GM23248 (cell line): ENCODE measurements around the gene MAP3K5.

ENCODE experiments used
- EZH2 ChIP-seq: fragments of 200-600 bp; sonication (generic); IDR thresholded peaks from 2 replicates; pipeline ENCODE4 v1.6.1; 2018; ENCODE audit warnings: antibody characterized with exemption, mild to moderate bottlenecking; ENCODE audit not compliant: insufficient read depth, poor library complexity, severe bottlenecking
- EZH2phosphoT487 ChIP-seq: fragments of 200-600 bp; sonication (generic); IDR thresholded peaks from 2 replicates; pipeline ENCODE4 v1.6.1; 2018; ENCODE audit warnings: antibody characterized with exemption, moderate library complexity, mild to moderate bottlenecking, low read depth; ENCODE audit not compliant: insufficient read depth

DNA sequence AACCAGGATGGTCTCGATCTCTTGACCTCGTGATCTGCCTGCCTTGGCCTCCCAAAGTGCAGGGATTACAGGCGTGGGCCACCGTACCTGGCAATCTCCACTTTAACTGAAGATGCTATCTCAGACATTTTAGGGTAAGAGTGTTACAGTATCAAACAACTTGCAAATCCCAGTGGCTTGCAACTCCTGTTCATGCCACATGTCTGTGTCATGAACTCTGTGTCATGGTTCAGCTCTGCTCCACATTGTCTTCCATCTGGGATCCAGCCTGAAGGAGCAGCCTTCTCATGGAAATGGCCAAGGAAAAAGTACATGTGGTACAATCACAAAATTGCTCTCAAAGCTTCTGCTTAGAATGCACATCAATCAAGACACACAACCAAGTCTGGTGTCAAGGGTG is 114.9 kb downstream of the MAP3K5 start:
- TF ChIP-seq EZH2 (no peak), EZH2phosphoT487 (no peak)
